ENCODE measurements around the gene CTH.

DNA sequence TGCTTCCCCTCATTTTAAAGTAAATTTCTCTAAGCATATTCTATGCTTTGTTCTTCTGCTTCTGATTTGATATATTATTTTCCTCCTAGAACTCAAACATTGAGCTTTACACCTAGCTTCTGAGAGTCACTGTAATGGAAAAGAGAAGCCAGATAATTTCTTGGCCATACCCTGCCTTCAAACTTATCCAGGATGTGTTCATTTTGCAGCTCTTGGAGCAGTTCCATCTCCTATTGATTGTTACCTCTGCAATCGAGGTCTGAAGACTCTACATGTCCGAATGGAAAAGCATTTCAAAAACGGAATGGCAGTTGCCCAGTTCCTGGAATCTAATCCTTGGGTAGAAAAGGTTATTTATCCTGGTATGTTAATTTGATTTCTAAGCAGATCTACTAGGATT lies 20.8 kb downstream of the CTH start:
- no peak for TF ChIP-seq CTCF (conservative IDR thresholded peaks at IDR 0.05; ENCODE audit: low read depth in 2 of 2)
- TF ChIP-seq EZH2phosphoT487 (IDR thresholded peaks at IDR 0.05; ENCODE audit: unreplicated experiment), result no peak
- TF ChIP-seq POLR2AphosphoS5 (IDR thresholded peaks at IDR 0.05; ENCODE audit: low read depth), result no peak
- TF ChIP-seq ZNF114 (CRISPR knock-in tag; IDR thresholded peaks at IDR 0.05), result no peak

All from GM23338 (cell line).